Neural progenitor cell (in vitro differentiated cells): ENCODE data around the gene OR14A16. TPM values are rescaled to one million over a fixed set of nuclear protein-coding genes. Genes with fewer than 3 reads are reported as not detected.

Experiments
- DNase-seq: peaks from one replicate; pipeline ENCODE4 v3.0.0-alpha.2; 2016; ENCODE audit warnings: low spot score
- H2AFZ ChIP-seq: fragments of 200-600 bp; sonication (generic); replicated peaks from 2 replicates; pipeline ENCODE4 v1.6.1; 2016; ENCODE audit warnings: antibody characterized with exemption
- H3F3A ChIP-seq: fragments of 200-600 bp; sonication (generic); 2 replicates; pipeline ENCODE4 v1.6.1; 2016; ENCODE audit warnings: antibody characterized with exemption, low read depth
- H3K27ac ChIP-seq: fragments of 200-600 bp; sonication (generic); 2 replicates; pipeline ENCODE4 v1.5.1; 2016; ENCODE audit warnings: mild to moderate bottlenecking
- H3K27me3 ChIP-seq: fragments of 200-600 bp; sonication (generic); 2 replicates; pipeline ENCODE4 v1.6.1; 2016; ENCODE audit warnings: mild to moderate bottlenecking, moderate library complexity
- H3K36me3 ChIP-seq: fragments of 200-600 bp; sonication (generic); 2 replicates; pipeline ENCODE4 v1.5.1; 2016
- H3K4me1 ChIP-seq: fragments of 200-600 bp; sonication (generic); 2 replicates; pipeline ENCODE4 v1.6.1; 2016; ENCODE audit warnings: mixed run types
- H3K4me2 ChIP-seq: fragments of 200-600 bp; sonication (generic); 2 replicates; pipeline ENCODE4 v1.6.1; 2016
- H3K4me3 ChIP-seq: fragments of 200-600 bp; sonication (generic); 2 replicates; pipeline ENCODE4 v1.5.1; 2016
- H3K79me2 ChIP-seq: fragments of 200-600 bp; sonication (generic); 2 replicates; pipeline ENCODE4 v1.6.1; 2016; ENCODE audit warnings: low read depth
- H3K9ac ChIP-seq: fragments of 200-600 bp; sonication (generic); 2 replicates; pipeline ENCODE4 v1.6.1; 2016
- H3K9me3 ChIP-seq: fragments of 200-600 bp; sonication (generic); 2 replicates; pipeline ENCODE4 v1.5.1; 2016; ENCODE audit warnings: low read depth
- H4K20me1 ChIP-seq: fragments of 200-600 bp; sonication (generic); 2 replicates; pipeline ENCODE4 v1.6.1; 2016; ENCODE audit warnings: low read depth
- H3K27ac Mint-ChIP-seq: 3 replicates; pipeline ENCODE4 v1.8.0; 2021; ENCODE audit warnings: mixed read lengths
- H3K27me3 Mint-ChIP-seq: 2 replicates; pipeline ENCODE4 v1.8.0; 2022; ENCODE audit warnings: low read depth, mild to moderate bottlenecking, inconsistent platforms, moderate library complexity, mixed read lengths; ENCODE audit not compliant: insufficient read depth
- H3K36me3 Mint-ChIP-seq: 3 replicates; pipeline ENCODE4 v1.8.0; 2021; ENCODE audit warnings: mixed read lengths
- H3K4me1 Mint-ChIP-seq: 3 replicates; pipeline ENCODE4 v1.8.0; 2021; ENCODE audit warnings: mixed read lengths
- H3K4me3 Mint-ChIP-seq: 3 replicates; pipeline ENCODE4 v1.8.0; 2021; ENCODE audit warnings: mild to moderate bottlenecking, moderate library complexity, mixed read lengths
- H3K9me3 Mint-ChIP-seq: 3 replicates; pipeline ENCODE4 v1.8.0; 2020; ENCODE audit warnings: mixed read lengths
- EZH2 ChIP-seq: fragments of 200-600 bp; sonication (generic); IDR thresholded peaks from 2 replicates; pipeline ENCODE4 v1.6.1; 2017; ENCODE audit warnings: antibody characterized with exemption, mild to moderate bottlenecking, moderate library complexity
- EZH2phosphoT487 ChIP-seq: fragments of 200-600 bp; sonication (generic); IDR thresholded peaks from 2 replicates; pipeline ENCODE4 v1.6.1; 2017; ENCODE audit warnings: antibody characterized with exemption
- total RNA-seq: library from RNA; depleted of rRNA; stranded (reverse); fragments of >200 nt; gene quantifications from 2 replicates; pipeline ENCODE4 v1.2.3, GENCODE V29; 2015; ENCODE audit warnings: low replicate concordance
- TF ChIP-seq, protein P1 (sequence below): fragments of 200-600 bp; sonication (generic); IDR thresholded peaks from 2 replicates; pipeline ENCODE4 v1.5.1; 2017; ENCODE audit warnings: antibody characterized with exemption, mild to moderate bottlenecking

Gene OR14A16, protein sequence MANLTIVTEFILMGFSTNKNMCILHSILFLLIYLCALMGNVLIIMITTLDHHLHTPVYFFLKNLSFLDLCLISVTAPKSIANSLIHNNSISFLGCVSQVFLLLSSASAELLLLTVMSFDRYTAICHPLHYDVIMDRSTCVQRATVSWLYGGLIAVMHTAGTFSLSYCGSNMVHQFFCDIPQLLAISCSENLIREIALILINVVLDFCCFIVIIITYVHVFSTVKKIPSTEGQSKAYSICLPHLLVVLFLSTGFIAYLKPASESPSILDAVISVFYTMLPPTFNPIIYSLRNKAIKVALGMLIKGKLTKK
- total RNA-seq, result not detected in 2 replicates

DNA sequence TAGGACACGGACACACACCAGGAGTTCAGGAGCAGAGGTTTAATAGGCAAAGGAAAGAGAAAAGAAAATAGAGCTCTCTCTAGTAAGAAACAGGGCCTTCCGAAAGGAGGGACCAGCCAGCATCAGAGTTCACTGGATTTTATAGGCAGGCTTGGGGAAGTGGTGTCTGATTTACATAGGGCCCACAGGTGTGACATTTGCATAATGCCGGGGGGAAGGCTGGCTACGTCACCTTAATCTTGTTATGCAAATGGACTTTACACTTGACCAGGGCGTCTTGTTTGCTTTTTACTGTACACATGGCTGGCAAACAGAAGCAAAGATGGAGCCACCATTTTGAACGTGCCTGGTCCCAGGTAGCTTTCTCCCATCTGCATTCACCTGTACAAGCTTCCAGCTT, at the start of gene OR14A16:
TSS of gene OR14A16 (minus strand) at position 97 of the 400 bp plus-strand sequence. CDS start 8,390 bp downstream, outside the sequence.
- Mint-ChIP-seq H3K27me3 (peaks cover 2% of the 10 kb centered on the region), H3K27ac (no peak within 1 kb of the TSS), H3K36me3 (no peaks in the 10 kb centered on the region), H3K4me3 (no peak within 1 kb of the TSS), H3K9me3 (no peaks in the 10 kb centered on the region), H3K4me1 (no peaks in the 10 kb centered on the region)
- Histone ChIP-seq H3K4me1 (no peaks in the 10 kb centered on the region), H3K27me3 (no peaks in the 10 kb centered on the region), H3K27ac (no peak within 1 kb of the TSS), H3K9me3 (peaks cover 20% of the 10 kb centered on the region), H4K20me1 (no peaks in the 10 kb centered on the region), H3K4me2 (no peak within 1 kb of the TSS), H2AFZ (no peak within 1 kb of the TSS), H3K36me3 (no peaks in the 10 kb centered on the region), H3K4me3 (no peak within 1 kb of the TSS), H3K9ac (no peak within 1 kb of the TSS), H3K79me2 (no peaks in the 10 kb centered on the region), H3F3A (no peaks in the 10 kb centered on the region)
- DNase-seq, result no peak
- TF ChIP-seq EZH2 (no peak), EZH2phosphoT487 (no peak)
- TF ChIP-seq, protein P1, sequence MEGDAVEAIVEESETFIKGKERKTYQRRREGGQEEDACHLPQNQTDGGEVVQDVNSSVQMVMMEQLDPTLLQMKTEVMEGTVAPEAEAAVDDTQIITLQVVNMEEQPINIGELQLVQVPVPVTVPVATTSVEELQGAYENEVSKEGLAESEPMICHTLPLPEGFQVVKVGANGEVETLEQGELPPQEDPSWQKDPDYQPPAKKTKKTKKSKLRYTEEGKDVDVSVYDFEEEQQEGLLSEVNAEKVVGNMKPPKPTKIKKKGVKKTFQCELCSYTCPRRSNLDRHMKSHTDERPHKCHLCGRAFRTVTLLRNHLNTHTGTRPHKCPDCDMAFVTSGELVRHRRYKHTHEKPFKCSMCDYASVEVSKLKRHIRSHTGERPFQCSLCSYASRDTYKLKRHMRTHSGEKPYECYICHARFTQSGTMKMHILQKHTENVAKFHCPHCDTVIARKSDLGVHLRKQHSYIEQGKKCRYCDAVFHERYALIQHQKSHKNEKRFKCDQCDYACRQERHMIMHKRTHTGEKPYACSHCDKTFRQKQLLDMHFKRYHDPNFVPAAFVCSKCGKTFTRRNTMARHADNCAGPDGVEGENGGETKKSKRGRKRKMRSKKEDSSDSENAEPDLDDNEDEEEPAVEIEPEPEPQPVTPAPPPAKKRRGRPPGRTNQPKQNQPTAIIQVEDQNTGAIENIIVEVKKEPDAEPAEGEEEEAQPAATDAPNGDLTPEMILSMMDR, result no peak

DNA sequence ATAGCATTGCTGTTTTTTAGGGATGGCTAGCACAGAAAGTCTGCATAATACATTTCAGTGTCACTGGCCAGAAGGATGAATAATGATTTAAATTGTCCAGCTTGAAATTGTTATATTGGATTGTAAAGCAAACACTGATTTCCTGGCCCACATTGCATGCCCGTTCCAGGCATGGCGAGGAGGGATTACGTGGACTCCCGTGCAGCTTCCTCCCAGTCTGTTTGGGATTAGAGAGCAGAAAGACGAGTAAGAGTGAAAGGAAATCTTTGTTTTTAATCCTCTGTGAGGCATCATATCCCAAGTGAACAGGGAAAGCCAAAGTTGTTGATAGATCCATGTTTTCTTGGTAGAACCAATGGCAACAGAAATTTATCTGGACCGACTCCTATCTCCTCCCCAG, 41.5 kb upstream of the OR14A16 start:
- H2AFZ ChIP-seq, result no peak overlapping the region
- Mint-ChIP-seq H3K27me3 (peaks cover 3% of the 10 kb centered on the region), H3K4me1 (no peaks in the 10 kb centered on the region), H3K36me3 (no peaks in the 10 kb centered on the region), H3K9me3 (peaks cover 14% of the 10 kb centered on the region), H3K4me3 (no peak overlapping the region), H3K27ac (no peak overlapping the region)
- H3K4me3 ChIP-seq, result no peak overlapping the region
- no peak overlapping the region for H3K4me2 ChIP-seq
- no peaks in the 10 kb centered on the region for H3K4me1 ChIP-seq
- H3K9me3 ChIP-seq, result peaks cover 21% of the 10 kb centered on the region
- no peak for DNase-seq
- H3K36me3 ChIP-seq, result no peaks in the 10 kb centered on the region
- H3K9ac ChIP-seq, result no peak overlapping the region
- H3K27ac ChIP-seq, result no peak overlapping the region
- TF ChIP-seq, protein P1, result no peak
- TF ChIP-seq EZH2phosphoT487 (no peak), EZH2 (no peak)
- no peaks in the 10 kb centered on the region for H3F3A ChIP-seq
- H3K27me3 ChIP-seq, result no peaks in the 10 kb centered on the region
- no peaks in the 10 kb centered on the region for H4K20me1 ChIP-seq
- no peaks in the 10 kb centered on the region for H3K79me2 ChIP-seq

DNA sequence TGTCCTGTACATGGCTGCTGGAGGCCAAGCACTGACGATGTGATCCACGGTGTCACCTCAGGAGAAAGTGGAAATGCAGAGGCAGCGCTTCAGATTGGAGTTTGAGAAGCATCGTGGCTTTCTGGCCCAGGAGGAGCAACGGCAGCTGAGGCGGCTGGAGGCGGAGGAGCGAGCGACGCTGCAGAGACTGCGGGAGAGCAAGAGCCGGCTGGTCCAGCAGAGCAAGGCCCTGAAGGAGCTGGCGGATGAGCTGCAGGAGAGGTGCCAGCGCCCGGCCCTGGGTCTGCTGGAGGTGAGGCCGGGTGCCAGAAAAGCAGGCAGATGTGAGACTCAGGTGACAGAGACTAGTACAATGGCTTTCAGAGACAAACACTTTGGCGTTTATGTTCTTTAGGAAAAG, 40.7 kb upstream of the OR14A16 start:
- H3K9me3 ChIP-seq, result peaks cover 25% of the 10 kb centered on the region
- Mint-ChIP-seq H3K4me1 (no peaks in the 10 kb centered on the region), H3K27ac (no peak overlapping the region), H3K9me3 (peaks cover 11% of the 10 kb centered on the region), H3K27me3 (peaks cover 3% of the 10 kb centered on the region), H3K36me3 (no peaks in the 10 kb centered on the region), H3K4me3 (peak overlapping the region; percentile 43)
- H4K20me1 ChIP-seq, result no peaks in the 10 kb centered on the region
- no peak overlapping the region for H2AFZ ChIP-seq
- no peak overlapping the region for H3K27ac ChIP-seq
- no peaks in the 10 kb centered on the region for H3K36me3 ChIP-seq
- no peak overlapping the region for H3K4me2 ChIP-seq
- H3K4me3 ChIP-seq, result no peak overlapping the region
- H3K9ac ChIP-seq, result no peak overlapping the region
- H3K27me3 ChIP-seq, result no peaks in the 10 kb centered on the region
- no peaks in the 10 kb centered on the region for H3K4me1 ChIP-seq
- no peak for TF ChIP-seq EZH2phosphoT487
- TF ChIP-seq, protein P1, result no peak
- no peak for TF ChIP-seq EZH2
- H3K79me2 ChIP-seq, result no peaks in the 10 kb centered on the region
- DNase-seq, result no peak
- H3F3A ChIP-seq, result no peaks in the 10 kb centered on the region
